GM21717 (cell line): ENCODE results near the gene SUPT3H.

ENCODE experiments used
- ATAC-seq: cut with Tn5 transposase; IDR thresholded peaks from one replicate; pipeline ENCODE4 v1.9.1; 2021; ENCODE audit warnings: mild to moderate bottlenecking, moderate library complexity; ENCODE audit not compliant: unreplicated experiment

SUPT3H gene

DNA sequence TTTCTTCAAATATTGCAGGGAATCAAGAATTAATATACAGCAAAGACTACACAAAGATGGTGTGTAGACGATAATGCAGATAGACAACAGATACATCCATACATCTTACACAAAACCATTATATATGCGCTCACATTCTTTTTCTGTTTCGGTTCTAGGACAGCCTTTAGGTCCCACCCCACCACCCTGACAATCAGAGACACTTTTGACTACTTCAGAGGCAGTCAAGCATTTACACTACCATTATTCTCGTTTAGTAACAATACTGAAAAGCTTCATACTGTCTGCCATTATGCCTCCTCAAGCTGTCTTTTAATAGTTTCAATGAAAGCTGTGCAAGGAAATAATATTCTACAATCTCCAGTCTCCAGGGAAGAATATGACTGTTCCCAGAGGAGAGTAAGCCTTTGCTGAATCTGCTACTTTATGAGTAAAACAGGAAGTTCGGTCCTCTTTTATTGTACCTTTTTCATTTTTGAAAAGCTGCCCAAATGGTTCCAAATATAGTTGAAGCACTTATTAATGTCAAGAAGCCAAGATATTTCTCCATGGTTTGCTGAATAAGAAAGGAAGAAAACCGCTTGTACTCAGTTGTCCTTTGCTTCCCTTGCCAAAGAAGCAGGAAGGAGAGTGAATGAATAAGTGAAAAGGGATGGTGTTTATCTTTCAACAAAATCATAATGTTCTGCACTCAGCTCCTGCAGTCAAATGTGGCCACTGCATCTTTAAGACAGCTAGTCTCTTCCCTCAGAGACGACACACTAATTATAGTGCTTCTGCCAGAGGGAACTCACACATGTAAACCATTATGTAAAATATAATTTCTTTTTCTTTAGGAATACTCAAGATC lies 521.9 kb downstream of the SUPT3H start:
- no peak for ATAC-seq

DNA sequence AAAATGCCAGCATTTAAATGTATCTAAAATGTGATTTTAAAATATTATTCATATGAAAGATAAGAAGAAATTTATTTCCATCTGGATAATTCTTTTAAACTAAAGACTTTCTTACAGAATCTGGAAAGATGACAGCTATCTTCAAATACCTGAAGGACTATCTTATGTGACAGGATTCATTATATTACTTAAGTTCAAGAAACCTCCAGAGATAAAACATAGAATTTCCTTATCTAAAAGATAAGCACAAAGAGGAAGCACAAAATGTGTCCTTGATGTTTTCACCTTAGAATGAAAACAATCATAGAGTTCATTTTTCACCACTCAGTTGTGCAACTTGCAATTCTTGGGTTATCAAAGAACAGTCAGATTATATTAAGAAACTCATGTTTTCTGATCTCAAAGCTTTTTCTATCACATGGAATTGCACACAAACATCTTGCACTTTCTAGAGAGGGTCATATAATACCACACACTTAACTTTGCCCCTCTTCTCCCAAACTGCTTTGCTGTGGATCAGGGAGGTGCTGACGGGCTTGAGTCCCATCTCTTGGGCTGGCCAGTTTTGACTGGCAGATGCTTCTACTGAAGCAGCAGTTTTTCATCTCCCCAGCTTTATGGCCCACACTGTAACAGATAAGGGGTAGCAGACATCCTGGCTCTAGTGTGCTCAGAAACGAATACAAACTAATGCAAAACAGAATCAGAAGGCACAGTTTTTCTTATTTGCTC lies 522.9 kb downstream of the SUPT3H start:
- no peak for ATAC-seq

DNA sequence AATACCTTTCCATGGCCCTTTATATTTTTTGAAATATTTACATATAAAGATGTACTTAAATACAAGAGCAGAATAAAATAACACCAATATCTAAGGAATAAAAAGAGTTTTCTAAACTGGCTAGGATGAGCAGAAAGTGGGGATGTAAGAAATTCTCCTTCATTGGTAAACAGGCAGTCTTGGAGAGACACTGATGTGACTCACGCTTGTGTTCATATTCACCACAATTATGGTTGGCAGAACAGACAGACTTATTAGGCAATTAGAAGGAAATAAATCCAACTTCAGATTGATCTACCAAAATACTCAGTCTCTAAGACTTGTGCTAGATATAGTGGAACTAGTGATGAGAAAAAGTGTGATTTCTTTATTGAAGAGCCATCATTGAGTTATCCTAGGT lies 526.6 kb downstream of the SUPT3H start:
- ATAC-seq: no peak

DNA sequence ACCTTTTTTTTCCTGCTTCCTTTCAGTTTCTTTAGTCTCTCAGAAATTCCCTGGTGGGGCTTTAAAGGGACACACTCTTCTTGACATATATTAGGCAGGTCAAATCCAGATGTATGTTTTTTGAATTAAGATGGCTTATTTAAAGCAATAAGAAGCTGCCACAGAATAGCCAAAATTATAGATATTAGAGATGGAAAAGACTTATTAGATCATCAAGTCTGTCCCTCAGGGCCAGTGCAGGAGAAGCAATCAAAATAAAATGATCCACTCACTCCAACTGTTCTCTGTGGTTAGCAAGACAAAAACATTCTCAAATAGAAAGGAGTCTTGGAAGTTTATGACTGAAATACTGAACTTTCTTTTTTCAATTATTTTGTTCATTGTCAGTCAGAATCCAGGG lies 527.4 kb downstream of the SUPT3H start:
- no peak for ATAC-seq

DNA sequence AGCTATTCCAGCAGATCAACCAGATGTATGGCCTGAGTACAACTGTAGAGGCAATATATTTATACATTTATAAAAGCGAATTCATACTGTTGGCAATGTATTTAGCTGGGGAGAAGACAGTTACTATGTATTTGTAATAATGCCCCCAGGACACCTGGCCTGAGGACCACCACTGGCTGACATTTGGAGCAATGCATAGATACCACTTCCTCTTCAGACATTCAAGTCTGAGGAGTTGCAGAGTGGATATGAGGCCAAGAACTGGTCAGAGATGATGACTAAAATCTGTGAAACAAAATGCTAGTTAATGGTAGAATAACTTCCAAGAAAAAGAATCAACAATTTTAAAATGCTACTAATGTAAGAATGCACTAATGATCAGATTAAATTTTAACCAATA lies 527.9 kb downstream of the SUPT3H start:
- ATAC-seq: no peak

DNA sequence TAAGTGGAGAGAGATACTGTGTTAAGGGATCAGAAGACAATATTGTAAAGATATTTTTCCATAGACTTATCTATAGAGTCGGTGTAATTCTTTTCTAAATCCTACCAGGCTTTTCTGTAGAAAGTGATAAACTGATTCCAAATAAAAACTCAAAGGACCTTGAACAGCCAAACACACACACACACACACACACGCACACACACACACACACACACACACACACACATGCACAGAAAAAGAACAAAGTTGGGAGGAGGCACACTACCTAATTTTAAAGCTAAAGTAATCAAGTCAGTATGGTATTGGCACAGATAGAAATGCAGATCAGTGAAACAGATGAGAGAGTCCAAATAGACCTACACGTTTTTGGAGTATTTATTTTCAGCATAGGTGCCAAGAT lies 534.0 kb downstream of the SUPT3H start:
- ATAC-seq: no peak

DNA sequence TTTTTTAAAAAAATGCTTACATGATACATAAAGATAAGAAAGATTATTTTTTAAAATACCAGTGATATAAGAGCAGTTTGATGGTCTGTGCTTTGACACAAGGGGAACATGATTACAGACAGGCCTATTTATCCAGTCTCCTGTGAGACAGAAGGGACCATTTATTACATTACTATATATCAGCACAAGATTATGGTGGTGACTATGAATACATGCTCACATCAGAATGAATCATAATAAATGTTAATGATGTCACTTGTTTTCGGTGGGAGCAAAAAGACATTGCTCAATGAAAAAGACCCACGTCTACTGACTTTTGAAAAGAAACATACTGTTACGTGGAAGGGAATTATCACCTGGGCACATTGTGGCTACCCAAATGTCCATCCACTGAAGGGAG lies 535.1 kb downstream of the SUPT3H start:
- ATAC-seq: no peak

DNA sequence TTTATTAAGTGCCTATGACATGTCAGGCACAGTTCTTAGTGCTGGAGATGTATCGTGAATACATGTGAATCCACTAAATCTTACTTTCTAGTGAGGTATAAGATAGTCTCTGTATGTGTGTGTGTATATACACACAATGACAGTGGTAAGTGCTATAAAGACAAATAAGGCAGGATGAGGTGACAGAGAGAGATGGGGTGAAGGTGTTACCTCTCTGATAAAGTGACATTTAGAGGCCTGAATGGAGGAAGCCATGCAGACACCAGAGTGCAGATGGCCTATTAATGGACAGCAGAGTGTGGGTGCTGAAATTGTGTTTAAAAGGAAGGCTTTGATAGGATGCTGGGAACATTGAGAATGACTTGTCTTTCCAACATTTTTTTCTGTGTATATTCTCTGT lies 535.9 kb downstream of the SUPT3H start:
- no peak for ATAC-seq

DNA sequence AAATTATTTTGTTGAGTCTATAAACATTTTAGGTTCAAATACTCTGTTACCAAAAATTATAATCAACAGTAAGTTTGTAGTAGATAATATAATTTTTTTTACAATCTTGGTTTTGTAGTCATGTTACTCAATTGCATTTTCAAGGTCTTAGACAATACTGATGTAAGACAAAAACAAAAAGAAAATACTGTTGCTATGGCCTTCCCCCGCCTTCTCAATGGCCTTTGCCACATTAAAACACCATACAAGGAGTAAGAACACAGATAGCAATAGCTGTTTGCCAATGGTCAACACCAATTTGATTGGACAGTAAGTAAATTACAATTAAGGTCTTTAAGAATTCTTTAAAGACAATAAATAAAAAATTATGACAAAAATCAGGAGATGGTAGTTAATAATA lies 540.0 kb downstream of the SUPT3H start:
- no peak for ATAC-seq

DNA sequence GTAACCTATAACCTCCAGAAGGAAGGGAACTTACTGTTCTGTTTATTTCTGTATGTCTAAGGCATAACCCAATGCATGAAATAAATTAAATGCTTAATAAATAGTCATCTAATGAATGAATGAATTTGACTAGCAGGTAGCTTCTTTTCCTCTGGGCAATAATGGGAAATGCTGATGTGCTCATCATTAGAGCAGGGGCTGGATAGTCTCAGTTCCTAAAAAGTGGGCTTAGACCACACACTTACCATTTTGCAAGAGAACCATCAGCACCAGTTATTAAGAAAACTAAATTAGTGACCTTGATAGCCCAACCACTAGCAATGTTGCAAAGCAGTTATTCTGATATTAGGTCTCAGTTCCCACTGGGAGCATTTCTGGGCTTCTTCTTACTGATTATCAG lies 540.5 kb downstream of the SUPT3H start:
- no peak for ATAC-seq

DNA sequence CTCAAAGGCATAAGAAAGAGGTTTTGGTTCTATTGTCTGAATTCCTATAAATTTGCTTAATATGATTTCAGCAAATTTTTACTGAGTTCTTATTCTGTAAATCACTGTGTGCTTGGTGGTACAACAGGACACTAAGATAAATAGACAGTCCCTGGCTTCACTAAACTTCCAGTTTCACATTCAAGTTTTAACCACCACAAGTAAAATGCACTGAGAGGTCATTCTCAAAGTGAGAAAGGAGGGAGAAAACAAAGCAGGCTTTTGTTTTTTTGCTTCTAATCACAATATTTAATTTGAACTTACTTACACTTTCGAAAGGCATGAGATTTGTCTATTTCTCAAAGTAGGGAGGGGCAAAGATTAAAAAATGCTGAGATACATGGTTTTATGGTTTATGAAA lies 544.5 kb downstream of the SUPT3H start:
- ATAC-seq: no peak

DNA sequence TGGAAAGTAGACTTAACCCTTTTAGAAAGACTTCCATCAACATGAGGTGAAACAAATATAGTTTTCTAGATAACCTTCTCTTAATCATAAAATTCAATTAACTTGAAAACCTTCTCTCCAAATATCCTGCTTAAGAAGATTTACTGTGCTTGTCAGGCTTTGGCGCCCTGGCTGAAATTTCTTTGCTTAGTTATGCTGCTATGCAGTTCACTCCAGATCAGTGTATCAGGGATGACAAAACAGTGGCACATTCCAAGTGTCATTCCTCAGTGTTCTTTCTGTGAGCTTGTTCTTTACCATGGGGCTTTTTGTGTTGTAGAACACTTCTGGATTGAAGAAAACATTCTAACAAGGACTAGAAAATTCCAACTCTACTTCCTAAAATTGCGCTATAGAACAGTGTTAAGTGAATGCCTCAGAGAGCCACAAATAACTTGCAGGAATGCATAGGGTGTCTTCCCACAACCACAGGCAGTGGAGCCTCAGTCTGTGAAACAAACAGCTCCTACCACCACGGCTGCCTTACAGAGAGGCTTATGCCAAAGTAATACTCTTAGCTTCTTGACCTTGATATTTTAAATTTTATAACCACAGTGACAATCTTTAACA lies 546.6 kb downstream of the SUPT3H start:
- no peak for ATAC-seq

DNA sequence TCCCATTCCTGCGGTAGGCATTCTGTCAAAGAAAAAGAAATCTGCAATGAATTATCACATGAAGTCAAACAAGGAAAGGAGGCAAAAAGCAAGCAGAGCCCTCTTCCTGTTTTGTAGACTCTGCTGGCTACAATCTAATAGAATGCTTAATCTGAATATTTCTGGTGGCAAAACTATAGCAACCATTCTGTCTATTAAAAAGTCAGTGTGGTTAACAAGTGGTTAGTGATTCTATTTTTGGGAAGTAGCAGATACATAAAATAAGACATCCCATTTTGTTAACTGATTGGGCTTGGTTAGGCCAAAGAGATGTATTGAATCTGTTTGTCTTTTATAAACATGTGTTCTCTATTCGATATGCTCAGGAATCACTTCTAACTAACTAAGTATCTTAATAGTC lies 547.9 kb downstream of the SUPT3H start:
- ATAC-seq: no peak

DNA sequence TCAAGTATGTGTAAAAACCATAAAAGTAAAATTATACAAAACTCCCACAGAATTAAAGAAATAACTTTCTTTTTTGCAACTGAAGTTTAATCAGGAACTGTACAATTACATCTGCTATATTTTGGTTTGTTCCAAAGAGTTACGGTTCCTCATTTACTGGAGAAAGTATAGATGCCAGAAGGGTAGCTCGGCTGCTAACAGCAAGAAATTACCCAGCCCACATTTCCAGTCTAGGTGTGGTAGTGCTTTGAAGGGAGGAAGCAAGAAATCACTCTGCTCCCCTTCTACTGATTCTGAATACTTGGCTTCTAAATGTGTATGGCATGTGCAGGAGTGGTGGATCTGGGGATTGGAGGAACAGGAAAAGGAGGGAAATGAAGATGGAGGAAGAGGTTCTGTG lies 549.0 kb downstream of the SUPT3H start:
- no peak for ATAC-seq

DNA sequence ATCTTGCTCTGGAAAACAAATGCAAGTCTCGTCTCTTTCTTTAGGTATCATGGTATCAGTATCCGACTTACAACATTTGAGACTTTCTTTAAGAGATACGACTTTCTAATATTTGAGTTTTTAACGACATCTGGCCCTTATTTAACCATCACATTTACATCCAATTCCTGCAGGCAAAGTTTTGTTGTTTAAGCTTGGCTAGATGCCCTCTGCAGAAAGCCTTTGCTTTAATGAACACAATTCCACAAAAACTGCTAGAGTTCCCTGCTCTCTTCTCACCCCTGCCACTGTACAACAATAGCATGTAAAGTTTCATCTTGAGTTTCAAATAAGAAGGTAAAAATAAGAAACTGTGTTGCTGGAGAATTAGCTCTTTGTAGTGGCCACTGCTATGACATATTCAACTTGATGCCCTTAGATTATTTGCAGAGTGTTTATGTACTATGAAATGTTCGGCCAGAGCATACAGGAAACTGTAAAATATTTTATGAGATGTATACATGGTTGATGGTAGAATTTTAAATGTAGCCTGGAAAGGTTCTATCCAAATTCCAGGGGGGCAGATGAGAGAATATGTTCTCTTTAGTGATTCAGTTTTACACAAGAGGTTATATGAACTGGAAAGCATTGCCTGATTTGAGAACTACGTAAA lies 551.6 kb downstream of the SUPT3H start:
- no peak for ATAC-seq

DNA sequence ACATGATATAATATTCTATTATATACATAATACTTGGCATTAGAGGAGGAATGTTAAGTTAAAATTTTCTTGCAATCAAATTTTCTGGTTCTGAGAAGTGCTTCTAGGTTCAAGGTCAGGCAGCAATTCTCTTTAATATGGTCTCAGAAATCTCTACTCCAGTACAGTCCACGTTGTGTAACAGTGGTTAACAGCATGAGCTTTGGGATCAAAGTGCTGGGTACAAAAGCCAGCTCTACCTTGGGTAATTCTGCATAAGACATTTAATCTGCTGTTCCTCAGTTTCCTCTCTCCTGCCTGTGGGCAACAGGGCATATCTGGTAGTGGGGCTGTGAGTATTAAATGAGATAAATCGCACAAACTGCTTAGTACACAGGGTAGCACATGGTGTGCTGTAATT lies 552.5 kb downstream of the SUPT3H start:
- ATAC-seq: no peak

DNA sequence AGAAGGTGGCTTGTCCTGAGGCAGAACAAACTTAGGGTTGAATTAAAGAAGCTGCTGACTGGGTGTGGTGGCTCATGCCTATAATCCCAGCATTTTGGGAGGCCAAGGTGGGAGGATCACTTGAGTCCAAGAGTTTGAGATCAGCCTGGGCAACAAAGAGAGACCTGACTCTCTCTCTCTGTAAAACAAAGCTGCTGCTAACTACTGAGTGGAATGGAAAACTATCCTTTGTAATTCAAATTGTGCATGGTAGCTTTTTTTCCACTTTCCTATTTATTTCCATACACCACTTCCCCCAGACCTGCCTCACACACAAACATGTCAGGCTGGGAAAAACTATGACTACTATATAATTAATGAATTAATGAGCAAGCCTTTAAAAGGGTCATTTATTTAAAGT lies 553.2 kb downstream of the SUPT3H start:
- ATAC-seq: no peak

DNA sequence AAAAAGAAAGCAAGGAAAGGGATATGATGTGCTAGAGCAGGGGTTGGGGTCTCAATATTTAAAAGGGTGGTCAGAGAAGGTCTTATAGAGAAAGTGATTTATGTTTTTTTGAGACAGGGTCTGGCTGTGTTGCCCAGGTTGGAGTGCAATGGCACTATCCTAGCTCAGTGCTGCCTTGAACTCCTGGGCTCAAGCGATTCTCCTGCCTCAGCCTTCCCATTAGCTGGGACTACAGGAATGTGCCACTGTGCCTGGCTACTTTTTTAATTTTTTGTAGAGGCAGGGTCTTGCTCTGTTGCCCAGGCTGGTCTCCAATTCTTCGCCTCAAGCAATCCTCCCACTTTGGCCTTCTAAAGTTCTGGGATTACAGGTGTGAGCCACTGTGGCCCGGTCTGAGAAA lies 557.0 kb downstream of the SUPT3H start:
- no peak for ATAC-seq

DNA sequence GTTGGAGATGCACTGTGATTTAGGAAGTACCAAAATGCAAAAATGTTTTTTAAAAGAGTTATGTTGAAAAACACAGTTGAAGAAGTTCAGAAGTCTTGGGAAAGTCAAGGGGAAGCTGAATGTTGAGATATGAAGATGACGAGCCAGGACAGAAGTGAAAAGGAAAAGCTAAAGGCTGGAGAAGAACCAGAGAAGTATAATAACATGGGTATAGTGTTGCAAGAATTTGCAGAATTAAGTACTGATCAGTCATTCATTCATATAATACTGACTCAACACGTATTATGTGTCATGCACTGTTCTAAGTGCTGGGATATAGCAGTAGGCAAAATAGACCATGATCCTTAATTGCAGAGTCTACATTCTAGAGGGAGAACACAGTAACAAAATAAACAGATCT lies 557.4 kb downstream of the SUPT3H start:
- ATAC-seq: no peak

DNA sequence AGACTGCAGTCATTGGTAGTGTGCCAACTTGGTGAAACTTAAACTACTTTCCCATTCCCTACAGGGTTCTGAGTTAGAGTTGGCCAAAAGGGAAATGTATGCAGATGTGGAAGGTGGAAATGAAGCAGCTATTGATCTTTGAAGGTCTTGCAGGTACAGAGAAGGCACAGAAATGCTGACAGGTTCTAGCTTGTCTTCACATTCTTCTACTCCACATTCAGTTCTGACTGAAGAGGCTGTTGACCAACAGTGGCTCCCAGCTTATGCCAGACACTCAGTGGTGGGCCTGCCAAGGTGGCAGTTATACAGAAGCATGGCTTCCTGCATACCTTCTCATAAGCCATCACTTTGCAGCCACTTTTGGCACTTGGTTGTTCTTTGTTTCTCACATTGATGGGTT lies 566.3 kb downstream of the SUPT3H start:
- no peak for ATAC-seq

DNA sequence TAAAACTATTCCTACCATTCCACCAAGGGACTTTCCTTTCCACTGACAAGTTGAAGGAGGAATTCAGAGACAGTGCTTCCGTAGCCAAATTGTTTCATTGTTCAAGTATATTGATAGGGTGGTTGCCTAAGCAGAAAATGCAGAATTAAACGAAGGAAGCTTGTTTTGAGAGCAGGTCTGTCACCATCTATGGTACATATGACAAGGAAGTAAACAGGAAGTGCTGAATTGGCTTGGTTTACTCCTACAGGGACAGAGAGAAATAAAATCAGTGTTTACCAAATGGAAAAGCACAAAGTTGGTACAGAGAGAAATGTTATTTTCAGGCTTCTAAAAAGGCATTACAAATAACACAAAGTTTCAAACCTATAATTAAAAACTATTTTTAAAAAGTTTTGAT lies 568.5 kb downstream of the SUPT3H start:
- no peak for ATAC-seq

DNA sequence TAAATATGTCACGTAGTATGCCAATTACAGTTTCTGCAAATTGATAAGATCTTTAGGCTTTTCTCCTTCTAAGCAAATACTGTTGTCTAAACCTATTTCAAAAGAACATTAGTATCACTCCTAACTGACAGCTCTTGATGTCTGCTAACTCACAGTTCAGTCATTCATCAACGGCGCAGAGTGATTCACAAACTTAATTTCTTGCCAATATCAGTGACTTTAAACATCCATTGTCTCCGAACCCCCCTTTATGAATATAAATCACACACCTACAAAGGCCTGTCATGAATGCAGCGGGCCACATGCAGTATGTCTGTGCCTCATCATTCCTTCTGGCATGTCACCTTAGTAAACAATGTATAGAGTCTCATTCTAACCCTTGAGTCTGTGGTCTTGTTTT lies 569.6 kb downstream of the SUPT3H start:
- no peak for ATAC-seq
